ENCODE data around the gene RPLP2. TPM values are rescaled to one million over a fixed set of nuclear protein-coding genes. Genes with fewer than 3 reads are reported as not detected.

RPLP2 gene
- total and polyA plus RNA-seq, 7 experiments from 2014 or later: 2,266 to 5,944 (median 4,844) TPM

- ChIA-PET POLR2A (interaction anchor here (0.7 to 1.3 kb wide), 3 partner anchors 16 to 752 kb away, joined by 3 to 7 read pairs (median 3); no protein-coding TSS in a partner anchor), CTCF (no interaction called here)
- DNase-seq: no peak
- Histone ChIP-seq H3K4me3 (ENCODE audit: low read length) (no peak overlapping the region), H3K4me1 (ENCODE audit: control insufficient read depth in 2 of 2, insufficient read depth in 2 of 2, low read length in 2 of 2) (peaks cover 22 to 25% of the 10 kb centered on the region in 2 donors), H3K36me3 (ENCODE audit: control insufficient read depth in 2 of 3, insufficient read depth in 3 of 3, low read length in 3 of 3) (peaks cover 10 to 33% (median 12%) of the 10 kb centered on the region in 3 experiments), H3K27ac (ENCODE audit: low read depth, low read length) (no peak overlapping the region), H3K9me3 (ENCODE audit: control insufficient read depth in 2 of 3, low read length in 3 of 3) (no peaks in the 10 kb centered on the region), H3K27me3 (ENCODE audit: control insufficient read depth in 2 of 2, insufficient read depth in 2 of 2, low read length in 2 of 2) (no peaks in the 10 kb centered on the region)
- no peak overlapping the region for H3K27ac Mint-ChIP-seq
- H3K4me1 Mint-ChIP-seq: peaks cover 8 to 37% (median 28%) of the 10 kb centered on the region in 7 donors
- peaks cover 0 to 14% (median 0%) of the 10 kb centered on the region in 5 donors for H3K36me3 Mint-ChIP-seq
- peaks cover 0 to 3% (median 0%) of the 10 kb centered on the region in 11 donors for H3K9me3 Mint-ChIP-seq
- intact Hi-C loops (cut with micrococcal nuclease): no loop called here
- no peak for ATAC-seq
- H3K27me3 Mint-ChIP-seq: no peaks in the 10 kb centered on the region
- H3K4me3 Mint-ChIP-seq: peak overlapping the region in 1 of 10 donors; percentile 94
Observed at GRCh38 chr11:813072-813455, 3.3 kb downstream of the RPLP2 start.

DNA sequence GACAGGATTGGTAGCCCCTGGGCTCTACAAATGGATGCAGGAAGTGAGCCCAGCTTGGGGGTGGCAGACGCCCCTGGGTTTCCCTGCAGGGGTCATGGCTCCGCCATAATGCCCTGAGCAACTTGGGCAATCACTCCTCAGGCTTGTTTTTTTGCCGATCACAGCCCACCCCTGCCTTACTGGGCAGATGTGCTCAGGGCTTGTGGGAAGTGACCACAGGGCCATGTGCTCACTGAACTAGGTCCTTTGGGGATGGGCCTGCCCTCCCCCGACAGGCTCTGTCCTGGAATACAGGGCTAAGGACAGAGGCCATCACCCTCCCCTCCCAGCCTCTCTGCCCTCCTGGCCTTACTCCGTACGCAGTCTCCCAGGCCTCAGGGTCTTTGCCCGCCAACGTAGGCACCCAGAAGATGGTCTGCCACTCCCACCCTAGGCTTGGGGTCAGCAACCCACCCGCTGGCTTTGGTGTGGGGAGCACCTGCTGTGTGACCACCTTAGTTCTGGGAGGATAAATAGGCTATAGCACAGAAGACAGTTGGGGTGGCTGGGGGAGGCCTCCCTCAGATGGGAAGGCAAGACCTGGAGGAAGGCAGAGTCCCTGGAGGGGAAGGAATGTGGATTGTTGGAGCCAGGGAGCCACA, 3.8 kb downstream of the RPLP2 start:
- intact Hi-C loops (cut with micrococcal nuclease): no loop called here
- Mint-ChIP-seq H3K27me3 (no peaks in the 10 kb centered on the region), H3K27ac (peak overlapping the region in 4 of 9 donors; percentile 5 to 65 (median 40)), H3K36me3 (peaks cover 0 to 14% (median 0%) of the 10 kb centered on the region in 5 donors), H3K9me3 (peaks cover 0 to 3% (median 0%) of the 10 kb centered on the region in 11 donors), H3K4me1 (peaks cover 8 to 32% (median 26%) of the 10 kb centered on the region in 7 donors), H3K4me3 (no peak overlapping the region)
- no peak for DNase-seq
- H3K9me3 ChIP-seq (ENCODE audit: control insufficient read depth in 2 of 3, low read length in 3 of 3): no peaks in the 10 kb centered on the region
- H3K27ac ChIP-seq (ENCODE audit: low read depth, low read length): no peak overlapping the region
- no peaks in the 10 kb centered on the region for H3K27me3 ChIP-seq (ENCODE audit: control insufficient read depth in 2 of 2, insufficient read depth in 2 of 2, low read length in 2 of 2)
- H3K4me3 ChIP-seq (ENCODE audit: low read length): no peak overlapping the region
- ChIA-PET POLR2A (interaction anchor here (1.3 kb wide), 1 partner anchor 15 kb away, joined by 7 read pairs; no protein-coding TSS in a partner anchor), CTCF (no interaction called here)
- ATAC-seq: no peak
- H3K36me3 ChIP-seq (ENCODE audit: control insufficient read depth in 2 of 3, insufficient read depth in 3 of 3, low read length in 3 of 3): peaks cover 10 to 33% (median 12%) of the 10 kb centered on the region in 3 experiments
- peaks cover 19 to 21% of the 10 kb centered on the region in 2 donors for H3K4me1 ChIP-seq (ENCODE audit: control insufficient read depth in 2 of 2, insufficient read depth in 2 of 2, low read length in 2 of 2)

GRCh38 chr11:815675-816432, 6.1 kb downstream of the RPLP2 start:
- ChIA-PET POLR2A (interaction anchor here (0.7 kb wide), 1 partner anchor 12 kb away, joined by 3 read pairs; no protein-coding TSS in a partner anchor), CTCF (no interaction called here)
- peaks cover 0 to 14% (median 0%) of the 10 kb centered on the region in 5 donors for H3K36me3 Mint-ChIP-seq
- no peaks in the 10 kb centered on the region for H3K27me3 Mint-ChIP-seq
- no peak overlapping the region for H3K4me3 Mint-ChIP-seq
- Histone ChIP-seq H3K27ac (ENCODE audit: low read depth, low read length) (no peak overlapping the region), H3K4me3 (ENCODE audit: low read length) (no peak overlapping the region), H3K4me1 (ENCODE audit: control insufficient read depth in 2 of 2, insufficient read depth in 2 of 2, low read length in 2 of 2) (peaks cover 19 to 24% of the 10 kb centered on the region in 2 donors), H3K36me3 (ENCODE audit: control insufficient read depth in 2 of 3, insufficient read depth in 3 of 3, low read length in 3 of 3) (peaks cover 10 to 38% (median 12%) of the 10 kb centered on the region in 3 experiments), H3K27me3 (ENCODE audit: control insufficient read depth in 2 of 2, insufficient read depth in 2 of 2, low read length in 2 of 2) (no peaks in the 10 kb centered on the region), H3K9me3 (ENCODE audit: control insufficient read depth in 2 of 3, low read length in 3 of 3) (no peaks in the 10 kb centered on the region)
- intact Hi-C loops (cut with micrococcal nuclease): no loop called here
- H3K4me1 Mint-ChIP-seq: peaks cover 4 to 26% (median 20%) of the 10 kb centered on the region in 7 donors
- H3K27ac Mint-ChIP-seq: no peak overlapping the region
- no peak for ATAC-seq
- H3K9me3 Mint-ChIP-seq: no peaks in the 10 kb centered on the region
- no peak for DNase-seq

DNA sequence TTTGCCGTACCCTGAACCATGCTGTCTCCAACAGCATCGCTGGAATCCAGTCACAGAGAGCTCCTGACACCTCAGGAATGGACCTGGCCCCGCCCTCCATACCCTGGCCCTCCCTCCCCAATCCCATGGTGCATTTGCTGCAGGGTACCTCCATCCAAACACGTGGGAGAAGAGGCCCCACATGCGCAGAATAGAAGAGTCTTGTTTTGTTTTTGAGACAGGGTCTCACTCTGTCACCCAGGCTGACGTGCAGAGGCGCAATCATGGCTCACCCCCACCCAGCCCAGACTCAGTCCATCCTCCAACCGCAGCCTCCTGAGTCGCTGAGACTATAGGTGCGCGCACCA, 6.6 kb downstream of the RPLP2 start:
- H3K4me3 Mint-ChIP-seq: peak overlapping the region in 1 of 10 donors; percentile 51
- no peak overlapping the region for H3K27ac Mint-ChIP-seq

GRCh38 chr11:818396-819128, 8.8 kb downstream of the RPLP2 start, which contains the start of gene PNPLA2:
Gene PNPLA2, plus strand, starts transcription at chr11:818914. Its CDS starts 805 bp downstream, at chr11:819719.
- Histone ChIP-seq H3K4me3 (ENCODE audit: low read length) (peak within 1 kb of the TSS; percentile 86), H3K9me3 (ENCODE audit: control insufficient read depth in 2 of 3, low read length in 3 of 3) (no peaks in the 10 kb centered on the region), H3K36me3 (ENCODE audit: control insufficient read depth in 2 of 3, insufficient read depth in 3 of 3, low read length in 3 of 3) (peaks cover 0 to 38% (median 0%) of the 10 kb centered on the region in 3 experiments), H3K27ac (ENCODE audit: low read depth, low read length) (peak within 1 kb of the TSS; percentile 91), H3K27me3 (ENCODE audit: control insufficient read depth in 2 of 2, insufficient read depth in 2 of 2, low read length in 2 of 2) (no peaks in the 10 kb centered on the region), H3K4me1 (ENCODE audit: control insufficient read depth in 2 of 2, insufficient read depth in 2 of 2, low read length in 2 of 2) (peaks cover 12 to 15% of the 10 kb centered on the region in 2 donors)
- Mint-ChIP-seq H3K4me3 (peak within 1 kb of the TSS; percentile 82 to 92 (median 86)), H3K27me3 (no peaks in the 10 kb centered on the region), H3K36me3 (peaks cover 0 to 3% (median 0%) of the 10 kb centered on the region in 5 donors), H3K4me1 (peaks cover 0 to 24% (median 13%) of the 10 kb centered on the region in 7 donors), H3K27ac (peak within 1 kb of the TSS in 8 of 9 donors; percentile 67 to 93 (median 86)), H3K9me3 (no peaks in the 10 kb centered on the region)
- DNase-seq (no peak), ATAC-seq (no peak)
- ChIA-PET CTCF (interaction anchor here (0.5 to 1.2 kb wide), 5 partner anchors 12 to 611 kb away, joined by 3 to 6 read pairs (median 3); partner anchors contain the start of genes BET1L and RIC8A), POLR2A (interaction anchor here (0.7 to 5.1 kb wide), 18 partner anchors 7 to 611 kb away, joined by 3 to 79 read pairs (median 7); partner anchors contain the start of genes BET1L, CD151, CRACR2B and DEAF1)
- intact Hi-C loops (cut with micrococcal nuclease): loop anchor here (1.0 kb wide), 6 partner anchors 9 to 312 kb away; partner anchors contain the start of genes RPLP2 (in 2 of the 2), PIDD1 (in 1 of the 2), POLR2L (in 1 of the 2) and SLC25A22 (in 1 of the 2)

More for the DNA sequence above, 6.6 kb downstream of the RPLP2 start:
- DNase-seq: no peak
- H3K4me1 ChIP-seq (ENCODE audit: control insufficient read depth in 2 of 2, insufficient read depth in 2 of 2, low read length in 2 of 2): peaks cover 18 to 21% of the 10 kb centered on the region in 2 donors
- intact Hi-C loops (cut with micrococcal nuclease): no loop called here
- no peaks in the 10 kb centered on the region for H3K27me3 Mint-ChIP-seq
- H3K4me3 ChIP-seq (ENCODE audit: low read length): no peak overlapping the region
- H3K4me1 Mint-ChIP-seq: peaks cover 0 to 25% (median 18%) of the 10 kb centered on the region in 7 donors
- H3K9me3 Mint-ChIP-seq: no peaks in the 10 kb centered on the region
- POLR2A ChIA-PET: interaction anchor here (0.7 to 5.1 kb wide), 2 partner anchors 13 to 14 kb away, joined by 3 to 79 read pairs; partner anchors contain the start of genes CD151 and CRACR2B
- H3K36me3 ChIP-seq (ENCODE audit: control insufficient read depth in 2 of 3, insufficient read depth in 3 of 3, low read length in 3 of 3): peaks cover 9 to 41% (median 12%) of the 10 kb centered on the region in 3 experiments
- CTCF ChIA-PET: no interaction called here
- peaks cover 0 to 14% (median 0%) of the 10 kb centered on the region in 5 donors for H3K36me3 Mint-ChIP-seq
- H3K27ac ChIP-seq (ENCODE audit: low read depth, low read length): no peak overlapping the region
- ATAC-seq: no peak
- no peaks in the 10 kb centered on the region for H3K27me3 ChIP-seq (ENCODE audit: control insufficient read depth in 2 of 2, insufficient read depth in 2 of 2, low read length in 2 of 2)
- H3K9me3 ChIP-seq (ENCODE audit: control insufficient read depth in 2 of 3, low read length in 3 of 3): no peaks in the 10 kb centered on the region

All from naive thymus-derived CD4-positive, alpha-beta T cell (primary cell).